Tibial nerve (tissue), 4 donors: ENCODE data around the gene PCDHA3. TPM values are rescaled to one million over a fixed set of nuclear protein-coding genes. Genes with fewer than 3 reads are reported as not detected.
"Not testable (repeated sequence)": the region's sequence is repeated elsewhere in the genome, so short reads cannot be mapped to it uniquely, and the experiment has no call there.

Source experiments
- DNase-seq, 2 donors: peaks; one replicate each; pipeline ENCODE4 v3.0.0-alpha.2; 2019; ENCODE audit warnings: low spot score in 2 of 2
- H3K27ac ChIP-seq, 4 donors: fragments of 200-600 bp; sonication (generic) in 3 of 4; one replicate each; pipeline ENCODE4 v1.5.1; 2017 to 2019; ENCODE audit warnings: mild to moderate bottlenecking in 1 of 4
- H3K27me3 ChIP-seq, 2 donors: fragments of 200-600 bp; sonication (generic) in 1 of 2; one replicate each; pipeline versions ENCODE4 v1.5.1 to v1.6.0; 2017 to 2019
- H3K36me3 ChIP-seq, 3 donors: fragments of 200-600 bp; sonication (generic); one replicate each; pipeline ENCODE4 v1.5.1; 2018 to 2019
- H3K4me1 ChIP-seq, 4 donors: fragments of 200-600 bp; sonication (generic) in 3 of 4; one replicate each; pipeline ENCODE4 v1.5.1; 2017 to 2019
- H3K4me3 ChIP-seq, 4 donors: fragments of 200-600 bp; sonication (generic) in 3 of 4; one replicate each; pipeline ENCODE4 v1.5.1; 2017 to 2019; ENCODE audit warnings: mild to moderate bottlenecking in 1 of 4, moderate library complexity in 1 of 4
- H3K9me3 ChIP-seq, 4 donors: fragments of 200-600 bp; sonication (generic) in 3 of 4; one replicate each; pipeline ENCODE4 v1.5.1; 2017 to 2019
- EP300 ChIP-seq, 2 donors: sonication (generic); formaldehyde crosslinking; IDR thresholded peaks; one replicate each; pipeline ENCODE4 v1.6.1; 2017; ENCODE audit warnings: antibody characterized with exemption in 2 of 2, mild to moderate bottlenecking in 1 of 2
- POLR2A ChIP-seq, 2 donors: fragments of 450-650 bp; IDR thresholded peaks; one replicate each; pipeline ENCODE4 v1.6.1; 2017; ENCODE audit warnings: antibody characterized with exemption in 2 of 2, mild to moderate bottlenecking in 2 of 2, moderate library complexity in 2 of 2
- WGBS, 2 donors: methylation state at CpG; one replicate each; pipeline ENCODE4 v1.1.5; 2018; 5-methylcytosine and 5-hydroxymethylcytosine counted together
- total RNA-seq, 4 donors: library from RNA; depleted of rRNA; stranded (reverse); fragments of >200 nt; gene quantifications; one replicate each; pipeline ENCODE4 v1.1.0, GENCODE V29; 2016
- TF ChIP-seq, protein P1 (sequence below), 5 experiments: fragments of 200-600 bp in 3 of 5; fragments of 450-650 bp in 2 of 5; sonication (generic) in 3 of 5; IDR thresholded peaks; one replicate each; pipeline ENCODE4 v1.5.1; 2016 to 2019; ENCODE audit warnings: antibody characterized with exemption in 5 of 5, mild to moderate bottlenecking in 3 of 5, moderate library complexity in 2 of 5

The PCDHA3 gene
- total RNA-seq, 4 donors from 2014 or later: 0.84 to 3.5 (median 0.94) TPM

DNA sequence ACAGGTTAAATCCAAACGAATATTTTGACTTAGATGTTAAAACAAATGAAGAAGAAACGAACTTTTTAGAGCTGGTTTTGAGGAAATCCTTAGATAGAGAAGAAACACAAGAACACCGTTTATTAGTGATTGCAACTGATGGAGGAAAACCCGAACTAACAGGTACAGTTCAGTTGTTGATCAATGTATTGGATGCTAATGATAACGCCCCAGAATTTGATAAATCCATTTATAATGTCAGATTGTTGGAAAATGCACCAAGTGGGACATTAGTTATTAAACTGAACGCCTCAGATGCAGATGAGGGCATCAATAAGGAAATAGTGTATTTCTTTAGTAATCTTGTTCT lies 21.4 kb downstream of the PCDHA3 start:
- Histone ChIP-seq H3K36me3 (no peaks in the 10 kb centered on the region), H3K9me3 (peaks cover 0 to 42% (median 4%) of the 10 kb centered on the region in 4 donors), H3K27ac (no peak overlapping the region), H3K27me3 (no peaks in the 10 kb centered on the region), H3K4me1 (no peaks in the 10 kb centered on the region), H3K4me3 (no peak overlapping the region)
- DNase-seq: no peak
- WGBS, 2 donors: 26 to 28% methylated on average over 6 of the region's 6 CpGs
- TF ChIP-seq, protein P1, sequence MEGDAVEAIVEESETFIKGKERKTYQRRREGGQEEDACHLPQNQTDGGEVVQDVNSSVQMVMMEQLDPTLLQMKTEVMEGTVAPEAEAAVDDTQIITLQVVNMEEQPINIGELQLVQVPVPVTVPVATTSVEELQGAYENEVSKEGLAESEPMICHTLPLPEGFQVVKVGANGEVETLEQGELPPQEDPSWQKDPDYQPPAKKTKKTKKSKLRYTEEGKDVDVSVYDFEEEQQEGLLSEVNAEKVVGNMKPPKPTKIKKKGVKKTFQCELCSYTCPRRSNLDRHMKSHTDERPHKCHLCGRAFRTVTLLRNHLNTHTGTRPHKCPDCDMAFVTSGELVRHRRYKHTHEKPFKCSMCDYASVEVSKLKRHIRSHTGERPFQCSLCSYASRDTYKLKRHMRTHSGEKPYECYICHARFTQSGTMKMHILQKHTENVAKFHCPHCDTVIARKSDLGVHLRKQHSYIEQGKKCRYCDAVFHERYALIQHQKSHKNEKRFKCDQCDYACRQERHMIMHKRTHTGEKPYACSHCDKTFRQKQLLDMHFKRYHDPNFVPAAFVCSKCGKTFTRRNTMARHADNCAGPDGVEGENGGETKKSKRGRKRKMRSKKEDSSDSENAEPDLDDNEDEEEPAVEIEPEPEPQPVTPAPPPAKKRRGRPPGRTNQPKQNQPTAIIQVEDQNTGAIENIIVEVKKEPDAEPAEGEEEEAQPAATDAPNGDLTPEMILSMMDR (IDR thresholded peaks at IDR 0.05): no peak
- TF ChIP-seq POLR2A (IDR thresholded peaks at IDR 0.05): no peak
- no peak for TF ChIP-seq EP300 (IDR thresholded peaks at IDR 0.05)

GRCh38 chr5:140822969-140823368 lies 22.1 kb downstream of the PCDHA3 start:
- not testable (repeated sequence) for DNase-seq, H3K27me3 ChIP-seq, H3K27ac ChIP-seq, H3K4me3 ChIP-seq, H3K4me1 ChIP-seq, H3K36me3 ChIP-seq
- 58 to 70% methylated on average over 22 to 43 of the region's 48 CpGs for WGBS, 2 donors
- peaks cover 0 to 47% (median 5%) of the 10 kb centered on the region in 4 donors for H3K9me3 ChIP-seq

GRCh38 chr5:140823475-140823874 lies 22.6 kb downstream of the PCDHA3 start:
- H3K9me3 ChIP-seq: peaks cover 0 to 52% (median 6%) of the 10 kb centered on the region in 4 donors
- H3K27ac ChIP-seq: no peak overlapping the region
- no peaks in the 10 kb centered on the region for H3K4me1 ChIP-seq
- no peak for TF ChIP-seq EP300 (IDR thresholded peaks at IDR 0.05)
- TF ChIP-seq, protein P1 (IDR thresholded peaks at IDR 0.05): no peak
- no peak for TF ChIP-seq POLR2A (IDR thresholded peaks at IDR 0.05)
- no peak for DNase-seq
- no peaks in the 10 kb centered on the region for H3K27me3 ChIP-seq
- H3K36me3 ChIP-seq: no peaks in the 10 kb centered on the region
- 61 to 64% methylated on average over 12 to 33 of the region's 38 CpGs for WGBS, 2 donors
- no peak overlapping the region for H3K4me3 ChIP-seq

- H3K27ac ChIP-seq: no peak within 1 kb of the TSS
- WGBS, 2 donors: 21% methylated on average over 27 of the region's 27 CpGs
- no peaks in the 10 kb centered on the region for H3K4me1 ChIP-seq
- no peak for DNase-seq
- no peak for TF ChIP-seq POLR2A (IDR thresholded peaks at IDR 0.05)
- TF ChIP-seq, protein P1 (IDR thresholded peaks at IDR 0.05): peak in 1 of 5 experiments; percentile 15
- peaks cover 0 to 10% (median 0%) of the 10 kb centered on the region in 3 donors for H3K36me3 ChIP-seq
- peak within 1 kb of the TSS in 1 of 4 donors; percentile 34 for H3K4me3 ChIP-seq
- H3K27me3 ChIP-seq: no peaks in the 10 kb centered on the region
- H3K9me3 ChIP-seq: peaks cover 0 to 62% (median 4%) of the 10 kb centered on the region in 4 donors
Measured at GRCh38 chr5:140827704-140828361, 27.0 kb downstream of the PCDHA3 start, which contains the start of gene PCDHA6. Gene PCDHA6, plus strand, starts transcription at chr5:140827960. Its CDS starts 132 bp downstream, at chr5:140828092.

GRCh38 chr5:140828362-140828737 lies 27.5 kb downstream of the PCDHA3 start:
- peak overlapping the region in 1 of 4 donors; percentile 34 for H3K4me3 ChIP-seq
- H3K27ac ChIP-seq: no peak overlapping the region
- H3K4me1 ChIP-seq: no peaks in the 10 kb centered on the region
- no peaks in the 10 kb centered on the region for H3K27me3 ChIP-seq
- 28 to 31% methylated on average over 17 to 18 of the region's 18 CpGs for WGBS, 2 donors
- DNase-seq: no peak
- TF ChIP-seq, protein P1 (IDR thresholded peaks at IDR 0.05): no peak
- no peak for TF ChIP-seq EP300 (IDR thresholded peaks at IDR 0.05)
- no peak for TF ChIP-seq POLR2A (IDR thresholded peaks at IDR 0.05)
- H3K9me3 ChIP-seq: peaks cover 0 to 57% (median 4%) of the 10 kb centered on the region in 4 donors
- H3K36me3 ChIP-seq: peaks cover 0 to 10% (median 0%) of the 10 kb centered on the region in 3 donors

DNA sequence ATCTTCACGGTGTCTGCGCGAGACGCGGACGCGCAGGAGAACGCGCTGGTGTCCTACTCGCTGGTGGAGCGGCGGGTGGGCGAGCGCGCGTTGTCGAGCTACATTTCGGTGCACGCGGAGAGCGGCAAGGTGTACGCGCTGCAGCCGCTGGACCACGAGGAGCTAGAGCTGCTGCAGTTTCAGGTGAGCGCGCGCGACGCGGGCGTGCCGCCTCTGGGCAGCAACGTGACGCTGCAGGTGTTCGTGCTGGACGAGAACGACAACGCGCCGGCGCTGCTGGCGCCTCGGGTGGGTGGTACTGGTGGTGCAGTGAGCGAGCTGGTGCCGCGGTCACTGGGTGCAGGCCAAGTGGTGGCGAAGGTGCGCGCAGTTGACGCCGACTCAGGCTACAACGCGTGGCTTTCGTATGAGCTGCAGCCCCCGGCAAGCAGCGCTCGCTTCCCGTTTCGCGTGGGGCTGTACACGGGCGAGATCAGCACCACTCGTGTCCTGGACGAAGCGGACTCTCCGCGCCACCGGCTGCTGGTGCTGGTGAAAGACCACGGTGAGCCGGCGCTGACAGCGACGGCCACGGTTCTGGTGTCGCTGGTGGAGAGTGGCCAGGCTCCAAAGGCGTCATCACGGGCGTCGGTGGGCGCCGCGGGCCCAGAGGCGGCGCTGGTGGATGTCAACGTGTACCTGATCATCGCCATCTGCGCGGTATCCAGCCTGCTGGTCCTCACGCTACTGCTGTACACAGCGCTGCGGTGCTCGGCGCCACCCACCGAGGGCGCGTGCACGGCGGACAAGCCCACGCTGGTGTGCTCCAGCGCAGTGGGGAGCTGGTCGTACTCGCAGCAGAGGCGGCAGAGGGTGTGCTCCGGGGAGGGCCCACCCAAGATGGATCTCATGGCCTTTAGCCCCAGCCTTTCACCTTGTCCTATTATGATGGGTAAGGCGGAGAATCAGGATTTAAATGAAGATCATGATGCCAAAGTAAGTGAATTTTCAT lies 28.9 kb downstream of the PCDHA3 start:
- DNase-seq, H3K27me3 ChIP-seq, H3K4me1 ChIP-seq, H3K4me3 ChIP-seq, H3K27ac ChIP-seq, H3K36me3 ChIP-seq: not testable (repeated sequence)
- peaks cover 0 to 55% (median 6%) of the 10 kb centered on the region in 4 donors for H3K9me3 ChIP-seq
- 38 to 50% methylated on average over 37 to 91 of the region's 106 CpGs for WGBS, 2 donors
